Kidney epithelial cell (primary cell): ENCODE data around the gene TP53BP1. TPM values are rescaled to one million over a fixed set of nuclear protein-coding genes. Genes with fewer than 3 reads are reported as not detected.
A peak's percentile ranks its signal among the peaks of the same experiment; 100 is the strongest.

Experiments used
- DNase-seq: peaks from one replicate; pipeline ENCODE4 v3.0.0-alpha.2; 2010; ENCODE audit warnings: low read depth
- H3K27me3 ChIP-seq: 2 replicates; pipeline ENCODE4 v1.6.0; 2011; ENCODE audit warnings: low read length; ENCODE audit not compliant: control insufficient read depth, insufficient read depth
- H3K36me3 ChIP-seq: 2 replicates; pipeline ENCODE4 v1.5.1; 2011; ENCODE audit warnings: low read length; ENCODE audit not compliant: control insufficient read depth, insufficient read depth
- H3K4me3 ChIP-seq: 2 replicates; pipeline ENCODE4 v1.5.1; 2011; ENCODE audit warnings: low read depth, mild to moderate bottlenecking, control low read depth, low read length
- CTCF ChIP-seq: IDR thresholded peaks from 2 replicates; pipeline ENCODE4 v1.5.1; 2011; ENCODE audit warnings: mild to moderate bottlenecking, moderate library complexity, low read length, control low read depth, inconsistent platforms; ENCODE audit not compliant: insufficient read depth, poor library complexity, severe bottlenecking
- total RNA-seq: library from RNA; depleted of rRNA; stranded (reverse); fragments of >200 nt; gene quantifications from 2 replicates; pipeline ENCODE4 v1.2.3, GENCODE V29; 2015

Gene TP53BP1
- total RNA-seq, 1 donor from 2014 or later, result 34.8 TPM

GRCh38 chr15:43489191-43489590, 3.8 kb downstream of the TP53BP1 start:
- Histone ChIP-seq H3K36me3 (no peaks in the 10 kb centered on the region), H3K27me3 (no peaks in the 10 kb centered on the region), H3K4me3 (no peak overlapping the region)
- no peak for TF ChIP-seq CTCF
- DNase-seq, result no peak

GRCh38 chr15:43488790-43489189, 4.2 kb downstream of the TP53BP1 start:
- no peak overlapping the region for H3K4me3 ChIP-seq
- no peak for DNase-seq
- H3K36me3 ChIP-seq, result no peaks in the 10 kb centered on the region
- TF ChIP-seq CTCF, result no peak
- H3K27me3 ChIP-seq, result no peaks in the 10 kb centered on the region

GRCh38 chr15:43487271-43487895, 5.6 kb downstream of the TP53BP1 start:
- TF ChIP-seq CTCF, result no peak
- DNase-seq, result no peak
- H3K36me3 ChIP-seq, result no peaks in the 10 kb centered on the region

GRCh38 chr15:43484455-43484854, 8.5 kb downstream of the TP53BP1 start:
- TF ChIP-seq CTCF, result no peak
- H3K4me3 ChIP-seq, result no peak overlapping the region
- H3K27me3 ChIP-seq, result no peaks in the 10 kb centered on the region
- DNase-seq, result no peak
- peaks cover 1% of the 10 kb centered on the region for H3K36me3 ChIP-seq

More at GRCh38 chr15:43487271-43487895, 5.6 kb downstream of the TP53BP1 start:
- no peak overlapping the region for H3K4me3 ChIP-seq
- H3K27me3 ChIP-seq, result no peaks in the 10 kb centered on the region

- TF ChIP-seq CTCF, result peak; percentile 13
- Histone ChIP-seq H3K27me3 (no peaks in the 10 kb centered on the region), H3K36me3 (peaks cover 1% of the 10 kb centered on the region), H3K4me3 (no peak overlapping the region)
- DNase-seq, result no peak
Measured at GRCh38 chr15:43483297-43484128, 9.4 kb downstream of the TP53BP1 start.
